ENCODE measurements around the gene SLC4A11.

SLC4A11 gene

GRCh38 chr20:3239026-3239866 lies at the start of gene SLC4A11:
Gene SLC4A11, minus strand, starts transcription at chr20:3239190. Its CDS starts 53 bp downstream, at chr20:3239137.
- DNase-seq (ENCODE audit: insufficient read length, low spot score): peak; percentile 74
- FAIRE-seq: no peak

- no peak for FAIRE-seq
- no peak for DNase-seq (ENCODE audit: insufficient read length, low spot score)
These were observed 44.3 kb upstream of the SLC4A11 start for GRCh38 chr20:3283222-3283820.

GRCh38 chr20:3282271-3283221 lies 43.6 kb upstream of the SLC4A11 start:
- no peak for FAIRE-seq
- DNase-seq (ENCODE audit: insufficient read length, low spot score): no peak

GRCh38 chr20:3281437-3281836 lies 42.4 kb upstream of the SLC4A11 start:
- FAIRE-seq (no peak), DNase-seq (ENCODE audit: insufficient read length, low spot score) (no peak)

- FAIRE-seq: no peak
These were observed 40.8 kb upstream of the SLC4A11 start for GRCh38 chr20:3279761-3280160.

GRCh38 chr20:3277686-3278465 lies 38.9 kb upstream of the SLC4A11 start:
- DNase-seq (ENCODE audit: insufficient read length, low spot score): no peak
- FAIRE-seq: no peak

More at GRCh38 chr20:3279761-3280160, 40.8 kb upstream of the SLC4A11 start:
- DNase-seq (ENCODE audit: insufficient read length, low spot score): no peak

- FAIRE-seq (no peak), DNase-seq (ENCODE audit: insufficient read length, low spot score) (peak; percentile 21)
These were observed 37.7 kb upstream of the SLC4A11 start for GRCh38 chr20:3276680-3277015.

GRCh38 chr20:3275966-3276679 lies 37.1 kb upstream of the SLC4A11 start:
- DNase-seq (ENCODE audit: insufficient read length, low spot score) (no peak), FAIRE-seq (no peak)

GRCh38 chr20:3275064-3275935 lies 36.3 kb upstream of the SLC4A11 start:
- FAIRE-seq (no peak), DNase-seq (ENCODE audit: insufficient read length, low spot score) (no peak)

GRCh38 chr20:3273371-3273770 lies 34.4 kb upstream of the SLC4A11 start:
- FAIRE-seq: no peak

GRCh38 chr20:3270051-3270450 lies 31.1 kb upstream of the SLC4A11 start:
- no peak for FAIRE-seq
- DNase-seq (ENCODE audit: insufficient read length, low spot score): no peak

More at GRCh38 chr20:3273371-3273770, 34.4 kb upstream of the SLC4A11 start:
- no peak for DNase-seq (ENCODE audit: insufficient read length, low spot score)

- FAIRE-seq: no peak
- no peak for DNase-seq (ENCODE audit: insufficient read length, low spot score)
These were observed 23.6 kb upstream of the SLC4A11 start for GRCh38 chr20:3262566-3262965.

GRCh38 chr20:3258429-3258828 lies 19.4 kb upstream of the SLC4A11 start:
- FAIRE-seq (no peak), DNase-seq (ENCODE audit: insufficient read length, low spot score) (no peak)

- DNase-seq (ENCODE audit: insufficient read length, low spot score): no peak
- no peak for FAIRE-seq
These were observed 16.7 kb upstream of the SLC4A11 start for GRCh38 chr20:3255728-3256127.

GRCh38 chr20:3251806-3252205 lies 12.8 kb upstream of the SLC4A11 start:
- FAIRE-seq: no peak
- DNase-seq (ENCODE audit: insufficient read length, low spot score): no peak

- FAIRE-seq (no peak), DNase-seq (ENCODE audit: insufficient read length, low spot score) (no peak)
These were observed 11.1 kb upstream of the SLC4A11 start for GRCh38 chr20:3250091-3250504.

- FAIRE-seq (no peak), DNase-seq (ENCODE audit: insufficient read length, low spot score) (no peak)
These were observed 10.0 kb upstream of the SLC4A11 start for GRCh38 chr20:3248993-3249347.

- no peak for DNase-seq (ENCODE audit: insufficient read length, low spot score)
- FAIRE-seq: no peak
These were observed 9.4 kb upstream of the SLC4A11 start for GRCh38 chr20:3248167-3248992.

All from GM19239 (cell line).